NCI-H2081 treated with DMSO at 0.1 percent for 48 hours (cell line): ENCODE data around the gene AMN.
"Not testable (repeated sequence)": the region's sequence is repeated elsewhere in the genome, so short reads cannot be mapped to it uniquely, and the experiment has no call there.

Source experiments
- DNase-seq: peaks from one replicate; lab custom pipeline; 2025; lab: John Stamatoyannopoulos, UW

AMN gene

DNA sequence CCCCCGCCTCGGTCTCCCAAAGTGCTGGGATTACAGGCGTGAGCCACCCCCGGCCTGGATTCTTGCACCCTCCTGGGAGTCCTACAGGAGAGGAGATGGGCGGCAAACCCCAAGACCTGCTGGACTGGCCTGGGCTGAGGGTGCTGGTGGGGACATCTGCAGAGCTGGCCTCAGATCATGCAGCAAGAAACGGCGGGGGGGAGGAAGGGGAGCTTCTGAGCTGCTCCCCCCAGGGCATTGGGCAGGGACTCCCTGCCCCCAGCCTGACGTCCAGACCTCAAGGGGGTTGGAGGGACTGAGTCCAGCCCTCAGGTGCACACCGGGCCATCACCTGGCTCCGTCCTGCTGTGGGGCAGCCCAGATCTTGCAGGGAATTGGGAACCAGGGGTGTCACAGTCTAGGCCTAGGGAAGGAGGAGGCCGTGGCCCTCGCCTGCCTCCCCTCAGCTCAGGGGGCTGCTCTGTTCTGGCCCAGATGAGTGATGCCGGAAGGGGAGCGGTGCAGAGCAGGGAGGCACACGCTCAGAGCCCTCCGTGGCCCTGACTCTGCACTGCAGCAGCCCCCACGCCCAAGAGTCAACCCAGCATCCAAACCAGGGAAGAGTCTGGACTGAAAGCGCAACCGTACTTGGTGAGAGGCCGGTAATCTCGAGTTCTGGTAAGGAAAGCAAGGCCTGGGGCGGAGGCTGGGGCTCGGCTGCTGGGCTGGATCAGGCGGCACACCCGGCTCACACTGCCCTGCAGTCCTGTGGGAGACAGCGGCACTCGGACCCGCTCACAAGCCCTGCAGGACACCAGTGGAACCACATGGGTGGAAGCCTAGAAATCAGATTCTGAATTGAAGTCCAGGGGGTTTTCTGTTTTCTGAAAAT, 8.9 kb upstream of the AMN start:
- no peak for DNase-seq

DNA sequence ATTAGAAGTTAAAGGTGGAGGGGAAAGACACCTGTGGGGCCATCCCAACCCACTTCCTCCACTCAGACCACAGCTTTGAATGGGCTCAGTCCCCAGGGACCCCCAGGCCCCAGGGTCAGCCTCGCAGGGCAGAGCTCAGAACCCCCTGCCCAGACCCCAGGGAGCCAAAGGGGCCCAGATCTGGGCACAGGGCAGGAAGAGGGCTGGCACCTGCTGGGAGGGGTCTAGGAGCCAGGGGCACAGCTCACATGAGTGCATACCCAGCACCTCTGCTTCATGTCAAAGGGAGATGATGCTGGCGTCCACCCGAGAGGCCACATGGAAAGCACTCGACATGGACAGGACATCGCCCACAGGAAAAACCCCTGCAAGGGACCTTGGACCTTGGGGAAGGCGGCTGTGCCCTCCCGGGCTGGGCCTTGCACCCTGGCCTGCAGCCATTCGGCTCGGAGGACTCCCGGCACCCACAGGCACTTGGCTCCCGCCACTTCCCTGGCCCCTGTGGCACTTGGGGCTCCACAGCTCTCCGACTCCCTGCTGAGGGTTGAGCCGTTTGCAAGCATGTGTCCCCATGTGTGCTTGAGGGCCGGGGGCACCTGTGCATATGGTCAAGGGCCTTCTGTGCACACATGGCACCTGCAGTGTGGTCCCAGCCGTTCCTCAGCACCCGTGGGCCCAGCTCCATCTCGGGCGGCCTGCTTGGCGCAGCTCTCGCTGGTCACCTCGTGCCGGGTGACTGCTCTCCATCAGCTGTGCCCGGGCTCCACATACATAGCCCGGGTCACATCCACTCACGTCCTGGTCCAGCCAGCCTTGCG, 7.8 kb upstream of the AMN start:
- DNase-seq: no peak

DNA sequence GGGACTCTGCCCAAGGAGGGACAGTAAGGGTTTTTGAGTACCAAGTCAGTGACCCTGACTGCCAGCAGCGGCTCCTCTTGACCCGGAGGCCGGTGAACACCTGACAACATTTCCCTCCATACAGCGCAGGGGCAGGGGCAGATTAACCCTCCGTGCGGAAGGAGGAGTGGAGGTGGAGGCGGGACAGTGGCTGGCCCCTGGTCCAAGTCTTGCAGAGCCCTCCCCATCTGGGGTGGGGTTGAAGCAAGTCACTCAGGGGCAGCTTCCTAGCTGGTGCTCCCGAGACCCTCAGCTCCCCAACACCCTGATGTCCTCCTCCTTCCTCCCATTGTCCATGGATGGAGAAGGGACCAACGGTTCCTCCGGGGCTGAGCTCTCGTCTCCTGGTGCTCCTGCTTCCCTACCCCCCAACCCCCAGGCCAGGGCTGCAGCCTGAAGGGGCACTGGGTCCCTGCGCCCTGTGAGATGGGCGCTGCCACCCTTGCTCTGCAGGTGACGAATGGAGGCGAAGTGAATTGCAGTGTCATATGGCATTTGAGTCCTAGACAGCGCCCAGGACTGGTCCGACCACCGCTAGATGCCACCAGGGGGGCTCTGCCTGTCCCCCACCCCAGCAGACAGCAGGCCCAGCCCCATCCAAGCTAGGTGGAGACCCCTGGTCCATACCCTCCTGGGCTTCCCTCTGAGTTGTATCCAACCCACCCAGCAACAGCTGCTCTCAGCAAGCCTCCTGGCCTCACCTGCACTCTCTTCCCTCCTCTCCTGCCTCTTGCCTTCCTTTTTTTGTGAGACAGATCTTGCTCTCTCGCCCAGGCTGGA, 7.0 kb upstream of the AMN start:
- DNase-seq: no peak

DNA sequence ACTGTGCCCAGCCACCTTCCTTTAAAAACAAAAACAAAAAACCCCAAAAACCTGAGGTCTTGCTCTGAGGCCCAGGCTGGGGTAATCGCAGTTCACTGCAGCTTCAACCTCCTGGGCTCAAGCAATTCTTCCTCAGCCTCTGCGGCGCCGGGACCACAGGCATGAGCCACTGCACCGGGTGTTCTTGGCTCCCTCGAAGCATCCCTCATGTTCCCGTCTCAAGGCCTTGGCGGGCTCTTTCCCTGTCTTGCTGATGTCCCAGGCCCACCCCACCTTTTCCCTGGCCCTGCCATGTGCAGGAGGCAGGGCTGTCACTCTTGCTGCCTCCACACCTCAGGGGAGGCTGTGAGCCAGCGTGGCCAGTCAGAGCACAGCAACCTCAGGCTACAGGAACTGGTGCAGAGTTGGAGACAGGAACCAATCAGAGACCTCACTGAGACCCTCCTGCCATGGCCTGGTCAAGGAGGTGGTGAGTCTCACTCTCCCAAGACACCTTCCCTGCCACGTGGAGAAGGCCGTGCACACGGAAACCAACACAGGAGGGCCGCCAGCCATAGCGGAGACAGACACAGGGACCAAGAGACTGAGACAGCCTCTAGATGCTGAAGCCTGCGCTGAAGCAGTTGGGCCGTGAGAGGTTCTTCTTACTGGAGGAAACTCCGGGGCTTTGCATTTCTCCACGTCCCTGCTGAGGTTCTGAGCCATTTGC, 6.0 kb upstream of the AMN start:
- no peak for DNase-seq

DNA sequence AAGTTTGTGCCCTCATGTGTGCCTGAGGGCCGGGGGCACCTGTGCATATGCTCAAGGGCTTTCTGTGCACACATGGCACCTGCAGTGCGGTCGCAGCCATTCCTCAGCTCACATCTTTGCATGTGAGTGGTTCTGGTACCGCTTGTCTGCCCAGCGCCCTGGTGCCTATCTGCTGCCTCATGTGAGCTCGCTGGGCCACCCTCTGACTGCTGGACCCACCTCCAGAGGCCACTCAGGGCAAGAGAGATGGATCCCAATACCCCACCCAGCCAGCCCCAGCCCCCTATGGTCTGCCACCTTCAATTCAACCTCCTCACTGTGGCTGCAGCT, 5.4 kb upstream of the AMN start:
- no peak for DNase-seq

DNA sequence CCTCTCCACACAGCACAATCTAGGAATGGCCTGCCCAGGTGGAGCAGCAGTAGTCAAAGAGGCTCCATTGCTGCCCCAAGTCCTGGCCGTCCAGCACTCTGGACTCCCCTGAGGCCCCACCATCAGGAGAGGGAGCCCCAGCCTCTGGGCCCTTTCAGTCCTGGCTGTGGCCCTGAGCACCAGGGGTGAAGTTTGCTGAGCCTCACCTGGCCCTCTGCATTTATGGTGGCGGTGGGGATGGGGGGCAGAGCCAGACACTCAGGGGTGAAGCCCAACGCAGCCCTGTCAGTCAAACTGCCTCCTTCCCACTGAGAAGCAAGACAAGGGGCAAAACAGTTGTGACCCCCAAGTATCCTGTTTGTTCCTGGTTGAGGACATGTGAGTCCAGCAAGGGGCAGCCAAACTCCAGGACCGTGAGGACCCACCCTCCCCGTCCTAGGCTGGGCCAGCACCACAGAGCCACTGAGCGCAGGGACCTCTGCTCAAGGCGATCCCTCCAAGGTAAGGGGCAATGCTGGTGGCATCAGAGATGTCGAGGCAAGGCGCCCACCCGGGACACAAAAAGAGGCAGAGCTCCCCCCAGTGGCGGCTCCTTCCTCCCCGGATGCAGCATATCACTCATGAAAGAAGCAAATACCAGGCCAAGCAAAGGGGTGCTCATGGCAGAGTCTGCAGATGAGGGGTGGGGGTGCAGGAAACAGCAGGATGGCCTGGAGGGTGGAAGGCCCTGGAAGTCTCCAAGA, 4.8 kb upstream of the AMN start:
- DNase-seq: no peak

DNA sequence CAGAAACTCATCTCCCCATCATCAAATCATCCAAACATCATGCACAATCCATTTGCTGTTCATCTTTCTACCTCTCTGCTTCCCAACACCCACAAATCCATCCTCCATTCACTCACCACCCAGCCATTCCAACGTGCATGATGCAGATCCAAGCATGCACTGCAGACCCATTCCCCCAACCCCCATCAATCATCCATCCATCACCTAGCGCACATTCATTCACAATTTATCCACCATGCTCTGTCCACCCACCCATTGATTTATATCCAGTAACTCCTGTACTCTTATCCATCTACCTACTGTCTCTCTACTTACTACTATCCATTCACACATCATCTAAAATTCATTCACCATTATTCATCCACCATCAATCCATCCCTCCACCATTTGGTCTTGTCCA, 4.0 kb upstream of the AMN start:
- DNase-seq: no peak

DNA sequence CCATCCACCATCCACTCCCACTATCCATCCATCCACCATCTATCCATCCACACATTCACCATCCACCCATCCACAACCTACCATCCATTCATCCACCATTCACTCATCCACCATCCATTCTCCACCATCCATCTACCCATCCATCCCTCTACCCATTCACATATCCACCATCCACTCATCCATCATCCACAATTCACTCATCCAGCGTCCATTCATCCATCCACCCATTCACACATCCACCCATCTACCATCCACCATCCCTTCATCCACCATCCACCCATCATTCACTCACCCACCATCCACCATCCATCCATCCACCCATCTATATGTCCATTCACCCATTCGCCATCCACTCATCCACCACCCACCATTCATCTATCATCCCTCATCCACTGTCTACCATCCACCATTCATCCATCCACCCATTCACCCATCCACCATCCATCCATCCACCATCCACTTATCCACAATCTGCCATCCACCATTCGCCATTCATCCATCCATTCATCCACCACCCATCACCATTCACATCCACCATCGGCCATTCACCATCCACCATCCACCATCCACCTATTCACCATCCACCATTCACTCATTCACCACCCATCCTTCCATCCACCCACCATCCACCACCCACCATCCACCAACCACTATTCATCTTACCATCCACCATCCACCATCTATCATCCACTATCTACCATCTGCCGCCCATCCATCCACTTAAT, 2.0 kb upstream of the AMN start:
- no peak for DNase-seq

DNA sequence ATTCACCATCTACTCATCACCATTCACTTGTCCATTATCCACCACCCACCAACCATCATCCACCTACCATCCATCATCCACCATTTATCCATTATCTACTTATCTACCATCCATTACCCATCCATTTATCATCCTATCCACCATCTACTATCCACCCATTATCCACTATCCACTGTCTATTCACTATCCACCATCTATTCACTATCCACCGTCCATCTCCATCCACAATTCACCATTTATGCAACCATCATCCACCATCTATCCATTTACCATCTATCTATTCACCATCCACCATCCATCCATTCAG, 1.5 kb upstream of the AMN start:
- DNase-seq: no peak

DNA sequence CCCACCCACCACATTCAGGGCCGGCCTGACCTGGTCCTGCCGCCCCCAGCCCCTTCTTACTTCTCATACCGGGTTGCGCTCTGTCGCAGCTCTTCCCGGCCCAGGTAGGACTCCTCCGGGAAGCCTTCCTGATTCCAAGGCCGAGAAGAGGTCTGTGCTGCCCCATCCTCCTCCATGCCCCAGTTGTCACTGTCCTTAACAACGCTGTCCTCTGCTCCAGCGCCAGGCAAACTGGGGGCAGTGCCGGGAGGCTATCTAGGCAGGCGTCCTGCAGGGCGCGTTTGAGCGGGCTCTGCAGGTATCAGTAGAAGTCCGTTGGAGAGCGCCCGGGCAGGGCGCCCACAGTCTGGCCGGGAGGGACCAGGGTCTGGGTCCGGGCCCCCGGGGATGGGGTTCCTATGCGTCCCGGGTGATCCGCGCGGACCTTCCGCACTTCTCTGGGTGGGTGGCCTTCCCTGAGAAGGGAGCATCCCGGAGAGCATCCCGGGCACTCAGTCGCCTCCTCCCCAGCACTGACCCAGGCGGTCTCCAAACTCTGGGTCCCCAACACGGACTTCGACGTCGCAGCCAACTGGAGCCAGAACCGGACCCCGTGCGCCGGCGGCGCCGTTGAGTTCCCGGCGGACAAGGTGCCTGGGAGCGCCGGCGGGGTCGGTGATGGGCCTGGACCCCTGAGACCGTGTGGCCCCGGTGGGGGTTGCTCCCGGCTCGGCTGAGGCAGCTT, 900 bp downstream of the AMN start:
- DNase-seq: no peak

DNA sequence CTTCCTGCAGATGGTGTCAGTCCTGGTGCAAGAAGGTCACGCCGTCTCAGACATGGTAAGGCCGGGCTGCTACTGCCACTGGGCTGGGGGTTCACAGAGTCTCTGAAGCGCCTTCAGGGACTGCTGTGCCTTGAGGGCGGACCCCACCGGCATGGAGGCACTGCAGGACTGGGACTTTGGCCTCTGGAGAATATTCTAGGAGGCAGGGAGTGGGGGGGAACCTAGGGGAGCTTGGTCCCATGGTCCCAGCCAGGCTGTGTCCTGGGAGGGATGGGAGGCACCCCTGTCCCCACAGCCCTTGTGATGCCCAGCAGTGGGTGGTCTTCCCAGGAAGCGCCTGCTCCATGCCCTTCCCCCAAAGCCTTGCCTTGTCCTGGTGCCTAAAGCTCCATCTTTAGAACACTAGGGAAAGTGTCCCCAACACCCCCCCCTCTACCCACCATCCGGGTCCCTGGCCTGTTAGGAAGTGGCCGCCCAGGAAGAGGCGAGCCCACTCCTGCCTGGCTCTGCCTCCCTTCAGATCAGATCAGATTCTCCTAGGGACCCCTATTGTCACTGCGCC, 1.5 kb downstream of the AMN start:
- DNase-seq: no peak

DNA sequence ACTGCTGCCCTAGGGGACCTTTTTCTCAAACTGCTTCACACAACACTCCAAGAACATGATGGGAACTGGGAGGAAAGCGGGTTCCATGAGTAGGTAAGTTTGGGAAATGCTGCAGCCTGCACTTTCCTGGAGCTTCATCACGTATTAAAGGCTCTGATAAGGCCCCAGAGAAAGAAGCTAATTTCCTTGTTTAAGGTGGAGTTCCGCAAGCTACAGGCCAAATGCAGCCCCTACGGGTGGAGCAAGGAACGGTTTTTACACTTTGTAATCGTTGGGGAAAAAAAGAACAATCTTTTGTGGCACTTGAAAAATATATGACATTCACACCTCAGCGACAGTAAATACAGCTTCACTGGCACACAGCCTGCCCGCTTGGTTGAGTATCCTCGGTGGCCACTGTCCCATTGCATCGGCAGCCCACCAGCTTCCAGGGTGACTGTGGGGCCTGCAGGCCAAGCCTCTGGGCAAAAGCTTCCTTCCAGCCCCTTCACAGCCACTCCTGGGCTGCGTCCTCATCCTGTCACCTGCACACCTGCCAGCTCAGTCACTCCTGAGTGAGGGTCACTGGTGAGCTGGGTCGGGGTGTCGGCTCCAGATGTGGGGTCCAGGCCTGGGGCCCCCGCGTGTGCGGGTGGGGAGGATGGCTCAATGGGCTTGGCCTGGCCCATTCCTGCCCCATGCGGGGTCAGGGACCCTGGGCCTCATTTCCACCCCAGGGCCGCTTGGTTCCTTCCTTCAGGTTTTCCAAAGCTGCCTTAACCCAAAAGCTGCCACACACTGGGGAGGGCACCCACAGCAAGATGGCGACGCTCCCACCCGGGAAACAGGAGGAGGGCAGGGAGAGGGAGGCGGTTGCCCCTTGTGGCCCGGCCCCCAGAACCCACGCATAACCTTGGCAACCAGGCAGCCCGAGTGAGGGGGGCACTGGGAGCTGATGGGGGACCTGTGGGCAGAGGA, 2.4 kb downstream of the AMN start:
- no peak for DNase-seq

DNA sequence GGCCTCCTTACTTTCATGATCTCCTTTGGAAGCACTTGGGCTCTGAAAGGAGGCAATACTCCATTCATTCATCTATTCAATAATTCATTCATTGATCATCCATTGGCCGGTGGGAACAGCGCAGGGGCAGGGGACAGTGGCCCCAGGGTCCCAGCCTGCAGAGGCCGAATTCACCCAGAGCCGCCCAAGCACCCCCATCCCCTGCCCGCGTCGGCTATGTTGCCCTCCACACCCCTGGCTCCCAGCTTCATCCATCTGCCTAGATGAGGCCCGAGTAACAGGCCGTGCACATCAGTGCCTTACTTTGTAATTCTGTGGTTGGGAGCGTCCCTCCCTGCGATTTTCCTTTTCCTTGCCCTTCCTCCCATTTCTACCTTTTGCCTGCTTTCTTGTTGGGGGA, 3.2 kb downstream of the AMN start:
- DNase-seq: no peak

DNA sequence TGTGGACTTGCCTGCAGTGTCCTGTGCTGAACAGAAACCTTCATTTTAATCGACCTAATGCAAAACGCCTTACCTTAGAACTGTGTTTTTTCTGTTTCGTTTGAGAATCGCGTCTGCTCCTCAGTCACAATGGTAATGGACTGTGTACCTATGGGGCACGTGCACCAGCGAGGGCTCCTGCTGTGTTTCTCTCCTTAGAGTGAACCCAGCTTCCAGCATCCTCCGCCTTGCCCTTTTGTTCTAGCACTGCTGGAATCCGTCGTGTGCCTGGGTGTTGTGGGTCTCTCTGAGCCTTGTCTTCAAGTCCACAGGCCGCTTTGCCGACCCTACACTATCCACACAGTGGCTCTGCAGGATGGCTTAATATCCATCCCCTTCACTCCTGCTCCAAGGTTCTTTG, 3.6 kb downstream of the AMN start:
- no peak for DNase-seq

DNA sequence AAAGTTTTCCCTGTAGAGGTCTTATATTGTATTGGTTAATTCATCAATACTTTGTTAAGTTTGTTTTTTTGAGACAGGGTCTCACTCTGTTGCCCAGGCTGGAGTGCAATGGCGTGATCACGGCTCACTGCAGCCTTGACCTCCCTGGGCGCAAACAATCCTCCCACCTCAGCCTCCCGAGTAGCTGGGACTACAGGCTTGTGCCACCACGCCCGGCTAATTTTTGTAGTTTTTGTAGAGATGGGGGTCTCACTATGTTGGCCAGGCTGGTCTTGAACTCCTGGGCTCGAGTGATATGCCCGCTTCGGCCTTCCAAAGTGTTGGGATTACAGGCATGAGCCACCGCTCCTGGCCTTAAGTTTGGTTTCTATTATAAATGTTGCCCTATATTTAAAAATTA, 4.4 kb downstream of the AMN start:
- not testable (repeated sequence) for DNase-seq

DNA sequence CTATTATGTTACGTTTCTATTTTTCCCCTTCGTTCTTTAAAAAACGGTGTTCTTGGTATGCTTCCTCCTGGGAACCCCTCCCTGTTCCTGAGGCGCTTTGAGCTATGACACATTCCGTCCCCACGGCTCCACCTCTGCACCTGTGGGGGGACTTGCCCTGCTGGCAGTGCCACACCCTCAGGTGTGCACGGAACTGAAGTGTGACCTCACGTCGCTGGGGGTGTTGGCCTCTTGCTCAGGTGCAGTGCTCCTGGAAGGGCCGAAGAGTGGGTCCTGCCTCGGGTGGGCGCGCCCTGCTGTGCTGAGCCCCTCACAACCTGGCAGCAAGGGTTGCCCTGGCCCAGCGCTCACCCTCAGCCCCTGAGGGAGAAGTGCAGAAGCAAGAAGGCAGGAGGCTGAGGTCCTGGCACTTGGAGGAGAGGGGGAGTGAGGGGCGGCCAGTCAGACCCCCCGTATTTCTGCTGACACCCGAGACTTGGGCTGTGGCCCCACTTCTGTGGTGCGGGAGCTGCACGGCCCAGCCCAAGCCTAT, 4.9 kb downstream of the AMN start:
- no peak for DNase-seq

DNA sequence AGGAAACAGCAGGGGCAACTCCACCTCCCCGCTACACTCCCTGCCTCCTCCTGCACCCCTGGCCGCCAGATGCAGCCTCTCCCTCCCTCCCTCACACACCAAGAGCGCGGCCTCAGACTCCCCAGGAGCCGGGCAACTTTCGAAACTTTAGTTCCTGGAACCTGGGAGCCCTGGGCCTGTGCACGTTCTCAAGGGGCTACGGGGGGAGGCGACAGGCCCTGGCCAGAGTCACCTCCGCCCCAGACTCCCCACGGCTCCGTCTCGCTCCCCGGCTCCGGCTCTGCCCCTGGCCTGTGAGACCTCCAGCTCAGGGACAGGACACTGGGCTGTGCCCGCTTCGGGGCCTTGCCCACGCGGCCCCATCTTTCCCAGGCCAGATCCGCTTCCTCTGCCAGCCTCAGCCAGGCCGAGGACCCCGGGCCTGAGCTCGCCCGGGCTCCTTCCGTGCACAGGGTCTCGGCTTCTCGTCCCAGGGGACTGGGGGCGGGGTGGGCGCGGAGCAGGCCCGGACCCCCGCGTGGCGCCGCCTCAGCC, 5.5 kb downstream of the AMN start:
- DNase-seq: no peak
